AG09309 (cell line): ENCODE data around the gene UIMC1.
"Not testable (repeated sequence)": the region's sequence is repeated elsewhere in the genome, so short reads cannot be mapped to it uniquely, and the experiment has no call there.

Source experiments
- DNase-seq: peaks from one replicate; pipeline ENCODE4 v3.0.0-alpha.2; 2010; ENCODE audit warnings: low read depth
- H3K4me3 ChIP-seq: 2 replicates; pipeline ENCODE4 v1.5.1; 2011; ENCODE audit warnings: mild to moderate bottlenecking, low read depth, low read length, moderate library complexity; ENCODE audit not compliant: control insufficient read depth
- TF ChIP-seq, protein P1 (sequence below): IDR thresholded peaks from 2 replicates; pipeline ENCODE4 v1.5.1; 2011; ENCODE audit warnings: mild to moderate bottlenecking, low read depth, low read length, inconsistent platforms; ENCODE audit not compliant: insufficient read depth, control insufficient read depth; ENCODE audit errors: missing control alignments

UIMC1 gene

DNA sequence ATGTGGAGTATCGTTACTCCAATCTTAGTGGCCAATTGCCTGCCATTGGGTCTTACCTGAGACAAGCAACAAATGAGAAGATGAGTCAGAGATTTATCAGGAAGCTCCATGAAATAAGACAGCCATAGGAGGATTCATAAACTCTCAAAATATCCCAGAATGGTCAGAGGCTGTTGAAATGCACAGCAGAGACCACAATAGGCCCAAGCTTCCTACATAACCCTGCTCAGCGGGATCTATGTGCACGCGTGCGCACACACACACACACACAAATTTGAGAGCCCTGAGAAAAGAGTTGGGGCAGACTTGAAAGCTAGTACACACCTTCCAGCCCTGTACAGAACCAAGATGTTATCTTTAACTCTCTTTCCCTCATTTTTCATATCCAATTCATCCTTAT, 9.8 kb downstream of the UIMC1 start:
- TF ChIP-seq, protein P1, sequence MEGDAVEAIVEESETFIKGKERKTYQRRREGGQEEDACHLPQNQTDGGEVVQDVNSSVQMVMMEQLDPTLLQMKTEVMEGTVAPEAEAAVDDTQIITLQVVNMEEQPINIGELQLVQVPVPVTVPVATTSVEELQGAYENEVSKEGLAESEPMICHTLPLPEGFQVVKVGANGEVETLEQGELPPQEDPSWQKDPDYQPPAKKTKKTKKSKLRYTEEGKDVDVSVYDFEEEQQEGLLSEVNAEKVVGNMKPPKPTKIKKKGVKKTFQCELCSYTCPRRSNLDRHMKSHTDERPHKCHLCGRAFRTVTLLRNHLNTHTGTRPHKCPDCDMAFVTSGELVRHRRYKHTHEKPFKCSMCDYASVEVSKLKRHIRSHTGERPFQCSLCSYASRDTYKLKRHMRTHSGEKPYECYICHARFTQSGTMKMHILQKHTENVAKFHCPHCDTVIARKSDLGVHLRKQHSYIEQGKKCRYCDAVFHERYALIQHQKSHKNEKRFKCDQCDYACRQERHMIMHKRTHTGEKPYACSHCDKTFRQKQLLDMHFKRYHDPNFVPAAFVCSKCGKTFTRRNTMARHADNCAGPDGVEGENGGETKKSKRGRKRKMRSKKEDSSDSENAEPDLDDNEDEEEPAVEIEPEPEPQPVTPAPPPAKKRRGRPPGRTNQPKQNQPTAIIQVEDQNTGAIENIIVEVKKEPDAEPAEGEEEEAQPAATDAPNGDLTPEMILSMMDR = no peak
- DNase-seq = no peak
- no peak overlapping the region for H3K4me3 ChIP-seq

DNA sequence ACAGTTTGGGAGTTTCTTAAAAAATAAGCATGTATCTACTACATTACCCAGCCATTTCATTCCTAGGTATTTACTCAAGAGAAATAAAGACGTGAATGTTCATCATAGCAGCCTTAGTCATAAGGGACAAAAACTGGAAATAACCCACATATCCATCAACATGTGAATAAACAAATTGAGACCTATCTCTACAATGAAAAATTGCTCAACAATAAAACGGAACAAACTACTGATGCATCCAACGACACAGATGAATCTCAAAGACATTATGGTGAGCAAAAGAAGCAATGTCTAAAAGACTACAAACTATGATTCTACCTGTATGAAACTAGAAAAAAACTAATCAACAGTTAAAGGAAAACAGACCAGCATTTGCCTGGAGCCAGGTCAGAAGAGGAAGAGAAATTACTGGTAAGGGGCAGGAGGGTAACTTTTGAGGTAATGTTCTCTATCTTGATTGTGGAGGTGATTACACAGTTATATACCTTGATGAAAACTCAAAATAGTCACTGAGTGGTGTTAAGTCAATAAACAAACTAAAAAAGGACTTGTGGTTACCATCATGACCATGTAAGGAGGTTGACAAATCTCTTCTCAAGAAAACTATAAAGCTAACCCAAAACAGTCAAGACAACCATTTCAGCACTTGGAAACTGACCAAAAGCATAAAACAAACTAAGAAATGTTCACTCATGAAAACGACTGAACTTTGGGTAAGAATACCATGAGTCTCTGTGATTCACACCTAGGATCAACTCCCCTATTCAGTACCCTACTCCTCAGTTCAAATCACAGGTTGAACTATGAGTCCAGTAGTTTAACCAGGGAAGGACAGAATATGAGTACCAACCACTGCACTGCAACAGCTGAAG, 10.4 kb downstream of the UIMC1 start:
- TF ChIP-seq, protein P1 = no peak
- no peak overlapping the region for H3K4me3 ChIP-seq
- peak; percentile 55 for DNase-seq

DNA sequence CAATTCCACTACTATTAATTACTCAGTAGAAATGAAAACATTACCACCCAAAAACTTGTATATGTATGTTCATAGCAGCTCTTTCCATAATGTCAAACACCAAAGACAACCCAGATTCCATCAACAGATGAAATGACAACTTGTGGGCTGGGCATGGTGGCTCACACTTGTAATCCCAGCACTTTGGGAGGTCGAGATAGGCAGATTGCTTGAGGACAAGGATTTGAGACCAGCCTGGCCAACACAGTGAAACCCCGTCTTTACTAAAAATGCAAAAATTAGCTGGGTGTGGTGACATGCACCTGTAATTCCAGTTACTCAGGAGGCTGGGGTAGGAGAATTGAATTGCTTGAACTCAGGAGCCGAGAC, 11.5 kb downstream of the UIMC1 start:
- DNase-seq = no peak
- TF ChIP-seq, protein P1 = no peak
- no peak overlapping the region for H3K4me3 ChIP-seq

DNA sequence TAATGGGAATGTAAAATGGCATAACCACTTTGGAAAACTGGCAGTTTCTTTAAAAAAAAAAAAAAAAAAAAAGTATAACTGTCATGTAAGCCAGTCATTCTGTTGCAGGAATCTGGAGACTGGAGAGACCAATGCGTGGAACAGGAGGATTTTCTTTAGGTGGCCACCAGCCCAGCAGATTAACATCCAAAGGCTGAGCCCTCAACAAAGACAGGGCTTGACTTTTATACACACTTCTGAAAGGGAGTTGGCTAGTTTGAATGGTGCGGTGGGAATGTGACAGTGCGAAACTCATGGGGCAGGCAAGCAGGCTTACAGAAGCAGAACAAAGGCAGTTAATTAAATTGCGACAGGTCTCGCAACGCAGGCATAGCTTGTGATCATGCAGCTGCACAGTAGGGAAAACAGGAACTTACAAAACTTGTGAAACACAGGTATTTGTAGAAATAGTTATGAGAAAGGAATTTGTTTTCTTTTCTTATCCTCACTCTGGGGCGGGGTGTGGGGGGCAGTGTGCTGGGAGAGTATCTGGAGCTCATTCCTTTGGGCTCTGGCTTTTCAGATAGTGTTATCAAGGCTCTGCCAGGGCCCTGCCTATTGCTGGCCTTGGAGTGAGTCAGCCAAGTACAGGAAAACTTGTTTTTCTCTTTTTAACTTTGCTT, 12.0 kb downstream of the UIMC1 start:
- DNase-seq = no peak
- TF ChIP-seq, protein P1 = no peak
- H3K4me3 ChIP-seq = no peak overlapping the region

DNA sequence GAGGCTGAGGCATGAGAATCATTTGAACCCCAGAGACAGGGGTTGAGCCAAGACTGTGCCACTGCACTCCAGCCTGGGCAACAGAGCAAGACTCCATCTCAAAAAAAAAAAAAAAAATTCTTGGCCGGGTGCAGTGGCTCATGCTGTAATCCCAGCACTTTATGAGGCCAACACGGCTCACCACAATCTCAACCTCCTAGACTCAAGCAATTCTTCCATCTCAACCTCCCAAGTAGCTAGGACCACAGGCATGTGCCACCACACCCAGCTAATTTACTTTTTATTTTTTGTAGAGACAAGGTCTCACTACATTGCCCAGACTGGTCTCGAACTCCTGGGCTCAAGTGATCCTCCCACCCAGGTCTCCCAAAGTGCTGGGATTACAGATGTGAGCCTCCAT, 13.5 kb downstream of the UIMC1 start:
- H3K4me3 ChIP-seq, DNase-seq: not testable (repeated sequence)

DNA sequence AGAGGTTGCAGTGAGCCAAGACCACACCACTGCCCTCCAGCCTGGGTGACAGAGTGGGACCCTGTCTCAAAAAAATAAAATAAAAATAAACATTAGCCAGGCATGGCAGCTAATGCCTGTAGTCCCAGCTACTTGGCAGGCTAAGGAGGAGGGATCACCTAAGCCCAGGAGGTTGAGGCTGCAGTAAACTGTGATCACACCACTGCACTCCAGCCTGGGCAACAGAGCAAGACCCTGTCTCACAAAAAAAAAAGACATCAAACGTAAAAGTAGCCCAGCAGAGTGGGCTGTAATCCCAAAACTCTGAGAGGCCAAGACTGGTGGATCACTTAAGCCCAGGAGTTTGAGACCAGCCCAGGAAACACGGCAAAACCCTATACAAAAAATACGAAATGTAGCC, 19.0 kb downstream of the UIMC1 start:
- TF ChIP-seq, protein P1 = no peak
- no peak for DNase-seq
- H3K4me3 ChIP-seq = no peak overlapping the region

DNA sequence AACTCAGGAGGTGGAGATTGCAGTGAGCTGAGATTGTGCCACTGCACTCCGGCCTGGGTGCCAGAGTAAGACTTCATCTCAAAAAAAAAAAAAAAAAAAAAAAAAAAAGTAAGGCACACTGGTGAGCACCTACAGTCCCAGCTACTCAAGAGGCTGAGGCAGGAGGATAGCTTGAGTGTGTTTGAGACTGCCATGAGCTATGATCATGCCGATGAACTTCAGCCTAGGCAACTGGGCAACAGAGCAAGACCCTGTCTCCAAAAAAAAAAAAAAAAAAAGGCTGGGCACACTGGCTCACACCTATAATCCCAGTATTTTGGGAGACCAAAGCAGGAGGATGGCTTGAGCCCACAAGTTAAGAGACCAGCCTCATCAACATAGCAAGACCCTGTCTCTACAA, 20.3 kb downstream of the UIMC1 start:
- TF ChIP-seq, protein P1 = no peak
- H3K4me3 ChIP-seq = no peak overlapping the region
- no peak for DNase-seq
